ENCODE measurements around the gene VDAC1. TPM values are rescaled to one million over a fixed set of nuclear protein-coding genes. Genes with fewer than 3 reads are reported as not detected.
A peak's percentile ranks its signal among the peaks of the same experiment; 100 is the strongest.

The VDAC1 gene
- total and polyA plus RNA-seq, 5 donors: 325 to 393 (median 340) TPM

GRCh38 chr5:133950821-133951612 is 53.8 kb downstream of the VDAC1 start:
- 76% methylated on average over 7 of the region's 7 CpGs for WGBS
- Histone ChIP-seq H3K4me3 (ENCODE audit: low read length) (no peak overlapping the region), H3K27me3 (ENCODE audit: control insufficient read depth, insufficient read depth) (no peaks in the 10 kb centered on the region), H3K27ac (ENCODE audit: low read length) (peak overlapping the region; percentile 57), H3K4me1 (ENCODE audit: control insufficient read depth, insufficient read depth, low read length) (peaks cover 14% of the 10 kb centered on the region), H3K9me3 (ENCODE audit: control insufficient read depth, low read length) (no peaks in the 10 kb centered on the region)
- DNase-seq (no peak), ATAC-seq (peak; percentile 34 to 52)
- intact Hi-C loops (cut with DNase I): no loop called here

GRCh38 chr5:133948721-133949120 is 56.1 kb downstream of the VDAC1 start:
- H3K4me3 ChIP-seq (ENCODE audit: low read length): no peak overlapping the region
- no peak overlapping the region for H3K27ac ChIP-seq (ENCODE audit: low read length)
- H3K4me1 ChIP-seq (ENCODE audit: control insufficient read depth, insufficient read depth, low read length): peaks cover 14% of the 10 kb centered on the region
- H3K9me3 ChIP-seq (ENCODE audit: control insufficient read depth, low read length): no peaks in the 10 kb centered on the region
- no peaks in the 10 kb centered on the region for H3K27me3 ChIP-seq (ENCODE audit: control insufficient read depth, insufficient read depth)
- ATAC-seq (no peak), DNase-seq (no peak)
- intact Hi-C loops (cut with DNase I): no loop called here

GRCh38 chr5:133947431-133947841 is 57.3 kb downstream of the VDAC1 start:
- Histone ChIP-seq H3K27me3 (ENCODE audit: control insufficient read depth, insufficient read depth) (no peaks in the 10 kb centered on the region), H3K4me3 (ENCODE audit: low read length) (no peak overlapping the region), H3K9me3 (ENCODE audit: control insufficient read depth, low read length) (no peaks in the 10 kb centered on the region), H3K27ac (ENCODE audit: low read length) (no peak overlapping the region), H3K4me1 (ENCODE audit: control insufficient read depth, insufficient read depth, low read length) (peaks cover 13% of the 10 kb centered on the region)
- intact Hi-C loops (cut with DNase I): no loop called here
- DNase-seq: peak in 1 of 3 donors; percentile 37
- ATAC-seq: peak; percentile 59 to 80
- WGBS: 66% methylated on average over 5 of the region's 5 CpGs

- WGBS: 81% methylated on average over 3 of the region's 3 CpGs
- H3K9me3 ChIP-seq (ENCODE audit: control insufficient read depth, low read length): no peaks in the 10 kb centered on the region
- peaks cover 5% of the 10 kb centered on the region for H3K4me1 ChIP-seq (ENCODE audit: control insufficient read depth, insufficient read depth, low read length)
- intact Hi-C loops (cut with DNase I): no loop called here
- H3K27me3 ChIP-seq (ENCODE audit: control insufficient read depth, insufficient read depth): no peaks in the 10 kb centered on the region
- ATAC-seq (no peak), DNase-seq (no peak)
- no peak overlapping the region for H3K27ac ChIP-seq (ENCODE audit: low read length)
- no peak overlapping the region for H3K4me3 ChIP-seq (ENCODE audit: low read length)
Measured at GRCh38 chr5:133945568-133945967, 59.2 kb downstream of the VDAC1 start.

- Histone ChIP-seq H3K4me3 (ENCODE audit: low read length) (no peak overlapping the region), H3K9me3 (ENCODE audit: control insufficient read depth, low read length) (no peaks in the 10 kb centered on the region), H3K27ac (ENCODE audit: low read length) (no peak overlapping the region), H3K27me3 (ENCODE audit: control insufficient read depth, insufficient read depth) (no peaks in the 10 kb centered on the region), H3K4me1 (ENCODE audit: control insufficient read depth, insufficient read depth, low read length) (peaks cover 5% of the 10 kb centered on the region)
- 59% methylated on average over 19 of the region's 19 CpGs for WGBS
- ATAC-seq: peak; percentile 37 to 58
- intact Hi-C loops (cut with DNase I): loop anchor here in 2 of 4 donors (5.0 kb wide), 2 partner anchors 517 to 522 kb away; no protein-coding TSS in a partner anchor
- peak in 1 of 3 donors; percentile 37 for DNase-seq
Measured at GRCh38 chr5:133944263-133945185, 60.3 kb downstream of the VDAC1 start.

- H3K27me3 ChIP-seq (ENCODE audit: control insufficient read depth, insufficient read depth): no peaks in the 10 kb centered on the region
- no peaks in the 10 kb centered on the region for H3K9me3 ChIP-seq (ENCODE audit: control insufficient read depth, low read length)
- intact Hi-C loops (cut with DNase I): loop anchor here in 2 of 4 donors (5.0 kb wide), 2 partner anchors 516 to 521 kb away; no protein-coding TSS in a partner anchor
- H3K4me3 ChIP-seq (ENCODE audit: low read length): no peak overlapping the region
- H3K4me1 ChIP-seq (ENCODE audit: control insufficient read depth, insufficient read depth, low read length): peaks cover 5% of the 10 kb centered on the region
- ATAC-seq (no peak), DNase-seq (no peak)
- no peak overlapping the region for H3K27ac ChIP-seq (ENCODE audit: low read length)
- 73% methylated on average over 7 of the region's 7 CpGs for WGBS
Measured at GRCh38 chr5:133943475-133943817, 61.3 kb downstream of the VDAC1 start.

- no peak overlapping the region for H3K27ac ChIP-seq (ENCODE audit: low read length)
- no peaks in the 10 kb centered on the region for H3K27me3 ChIP-seq (ENCODE audit: control insufficient read depth, insufficient read depth)
- WGBS: 68% methylated on average over 11 of the region's 11 CpGs
- intact Hi-C loops (cut with DNase I): loop anchor here in 2 of 4 donors (5.0 kb wide), 2 partner anchors 516 to 521 kb away; no protein-coding TSS in a partner anchor
- ATAC-seq: peak in 1 of 2 donors; percentile 15
- no peak overlapping the region for H3K4me3 ChIP-seq (ENCODE audit: low read length)
- no peaks in the 10 kb centered on the region for H3K9me3 ChIP-seq (ENCODE audit: control insufficient read depth, low read length)
- peaks cover 5% of the 10 kb centered on the region for H3K4me1 ChIP-seq (ENCODE audit: control insufficient read depth, insufficient read depth, low read length)
- no peak for DNase-seq
Measured at GRCh38 chr5:133942614-133943474, 61.9 kb downstream of the VDAC1 start.

GRCh38 chr5:133941456-133942196 is 63.1 kb downstream of the VDAC1 start:
- ATAC-seq (no peak), DNase-seq (no peak)
- Histone ChIP-seq H3K4me1 (ENCODE audit: control insufficient read depth, insufficient read depth, low read length) (peaks cover 5% of the 10 kb centered on the region), H3K9me3 (ENCODE audit: control insufficient read depth, low read length) (no peaks in the 10 kb centered on the region), H3K27ac (ENCODE audit: low read length) (no peak overlapping the region), H3K27me3 (ENCODE audit: control insufficient read depth, insufficient read depth) (no peaks in the 10 kb centered on the region), H3K4me3 (ENCODE audit: low read length) (no peak overlapping the region)
- 91% methylated on average over 8 of the region's 8 CpGs for WGBS
- intact Hi-C loops (cut with DNase I): loop anchor here in 2 of 4 donors (5.0 kb wide), 2 partner anchors 514 to 519 kb away; no protein-coding TSS in a partner anchor

GRCh38 chr5:133939668-133940067 is 65.1 kb downstream of the VDAC1 start:
- H3K27ac ChIP-seq (ENCODE audit: low read length): no peak overlapping the region
- H3K27me3 ChIP-seq (ENCODE audit: control insufficient read depth, insufficient read depth): no peaks in the 10 kb centered on the region
- intact Hi-C loops (cut with DNase I): loop anchor here in 3 of 4 donors (5.0 to 10.0 kb wide), 3 partner anchors 512 to 517 kb away; no protein-coding TSS in a partner anchor
- DNase-seq (no peak), ATAC-seq (no peak)
- 94% methylated on average over 3 of the region's 3 CpGs for WGBS
- peaks cover 5% of the 10 kb centered on the region for H3K4me1 ChIP-seq (ENCODE audit: control insufficient read depth, insufficient read depth, low read length)
- no peak overlapping the region for H3K4me3 ChIP-seq (ENCODE audit: low read length)
- H3K9me3 ChIP-seq (ENCODE audit: control insufficient read depth, low read length): no peaks in the 10 kb centered on the region

GRCh38 chr5:133938929-133939328 is 65.8 kb downstream of the VDAC1 start:
- Histone ChIP-seq H3K4me3 (ENCODE audit: low read length) (no peak overlapping the region), H3K9me3 (ENCODE audit: control insufficient read depth, low read length) (no peaks in the 10 kb centered on the region), H3K27ac (ENCODE audit: low read length) (no peak overlapping the region), H3K27me3 (ENCODE audit: control insufficient read depth, insufficient read depth) (no peaks in the 10 kb centered on the region), H3K4me1 (ENCODE audit: control insufficient read depth, insufficient read depth, low read length) (peaks cover 5% of the 10 kb centered on the region)
- intact Hi-C loops (cut with DNase I): loop anchor here in 1 of 4 donors (10.0 kb wide), 1 partner anchor 514 kb away; no protein-coding TSS in a partner anchor
- ATAC-seq: no peak
- 85% methylated on average over 3 of the region's 3 CpGs for WGBS
- no peak for DNase-seq
